ENCODE data around the gene STRBP.

DNA sequence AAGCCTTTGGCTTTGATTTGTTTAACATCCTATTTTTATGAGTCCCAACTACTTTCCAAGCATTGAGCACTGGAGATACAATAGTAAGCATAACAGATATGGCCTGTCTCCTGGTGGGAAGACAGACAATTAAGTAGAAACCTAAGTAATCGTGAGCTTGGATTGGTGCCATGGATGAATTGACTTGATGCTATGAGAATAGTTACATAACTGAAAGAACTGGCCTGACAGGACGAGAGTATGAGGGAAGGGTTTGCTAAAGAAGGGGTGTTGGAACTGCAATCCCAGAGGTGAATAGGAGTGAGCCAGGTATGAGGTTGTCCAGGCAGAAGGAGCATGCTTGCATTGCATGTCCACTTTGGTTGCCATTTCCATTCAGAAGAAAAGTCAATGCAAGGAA, 182.5 kb downstream of the STRBP start:
- TF ChIP-seq CTCF (IDR thresholded peaks at IDR 0.05; ENCODE audit: low read length) (no peak), EZH2 (optimal IDR thresholded peaks at IDR 0.05; ENCODE audit: low read depth, low read length) (no peak)
